NCI-H226 (cell line): ENCODE measurements around the gene TLX1.
"Not testable (repeated sequence)": the region's sequence is repeated elsewhere in the genome, so short reads cannot be mapped to it uniquely, and the experiment has no call there.

Source experiments
- DNase-seq: peaks from one replicate; pipeline ENCODE4 v3.0.0-alpha.2; 2015

Gene TLX1

GRCh38 chr10:101154506-101154905 is 23.4 kb downstream of the TLX1 start:
- DNase-seq: not testable (repeated sequence)

- peak; percentile 69 for DNase-seq
Observed at GRCh38 chr10:101155896-101156295, 24.8 kb downstream of the TLX1 start.

- peak; percentile 63 for DNase-seq
Observed at GRCh38 chr10:101157756-101158458, 26.8 kb downstream of the TLX1 start.

GRCh38 chr10:101158459-101159058 is 27.5 kb downstream of the TLX1 start:
- DNase-seq: no peak

- peak; percentile 71 for DNase-seq
Observed at GRCh38 chr10:101161494-101162299, 30.6 kb downstream of the TLX1 start.

GRCh38 chr10:101162677-101163076 is 31.6 kb downstream of the TLX1 start:
- peak; percentile 45 for DNase-seq

GRCh38 chr10:101164020-101164419 is 32.9 kb downstream of the TLX1 start:
- no peak for DNase-seq

- DNase-seq: no peak
Observed at GRCh38 chr10:101165736-101166135, 34.6 kb downstream of the TLX1 start.

GRCh38 chr10:101166430-101166829 is 35.3 kb downstream of the TLX1 start:
- DNase-seq: no peak

- DNase-seq: no peak
Observed at GRCh38 chr10:101172741-101173140, 41.6 kb downstream of the TLX1 start.

GRCh38 chr10:101174319-101174718 is 43.2 kb downstream of the TLX1 start:
- no peak for DNase-seq

GRCh38 chr10:101176577-101176976 is 45.5 kb downstream of the TLX1 start:
- DNase-seq: no peak

GRCh38 chr10:101182936-101183335 is 51.8 kb downstream of the TLX1 start:
- no peak for DNase-seq

- DNase-seq: no peak
Observed at GRCh38 chr10:101183458-101184183, 52.5 kb downstream of the TLX1 start.
